GM23248 (cell line): ENCODE data around the gene FCN3. TPM values are rescaled to one million over a fixed set of nuclear protein-coding genes. Genes with fewer than 3 reads are reported as not detected.

ENCODE experiments used
- DNase-seq: peaks from one replicate; pipeline ENCODE4 v3.0.0-alpha.2; 2015
- H2AFZ ChIP-seq: fragments of 200-600 bp; sonication (generic); 2 replicates; pipeline ENCODE4 v1.6.1; 2016; ENCODE audit warnings: antibody characterized with exemption
- H3F3A ChIP-seq: fragments of 200-600 bp; sonication (generic); 2 replicates; pipeline ENCODE4 v1.6.1; 2016; ENCODE audit warnings: mild to moderate bottlenecking, antibody characterized with exemption, mixed run types; ENCODE audit not compliant: insufficient read depth
- H3K27ac ChIP-seq: fragments of 200-600 bp; sonication (generic); 2 replicates; pipeline ENCODE4 v1.5.1; 2016; ENCODE audit warnings: mild to moderate bottlenecking
- H3K27me3 ChIP-seq: fragments of 200-600 bp; sonication (generic); replicated peaks from 2 replicates; pipeline ENCODE4 v1.6.1; 2016; ENCODE audit warnings: mild to moderate bottlenecking; ENCODE audit not compliant: insufficient read depth
- H3K36me3 ChIP-seq: fragments of 200-600 bp; sonication (generic); 2 replicates; pipeline ENCODE4 v1.6.1; 2016; ENCODE audit warnings: low read depth, mild to moderate bottlenecking
- H3K4me1 ChIP-seq: fragments of 200-600 bp; sonication (generic); 2 replicates; pipeline ENCODE4 v1.6.1; 2016; ENCODE audit warnings: mild to moderate bottlenecking; ENCODE audit not compliant: insufficient read depth
- H3K4me2 ChIP-seq: fragments of 200-600 bp; sonication (generic); one replicate; pipeline ENCODE4 v1.6.1; 2016; ENCODE audit warnings: mild to moderate bottlenecking; ENCODE audit not compliant: unreplicated experiment
- H3K4me3 ChIP-seq: fragments of 200-600 bp; sonication (generic); 2 replicates; pipeline ENCODE4 v1.5.1; 2016; ENCODE audit warnings: mild to moderate bottlenecking
- H3K79me2 ChIP-seq: fragments of 200-600 bp; sonication (generic); 2 replicates; pipeline ENCODE4 v1.6.1; 2016; ENCODE audit warnings: mild to moderate bottlenecking; ENCODE audit not compliant: insufficient read depth
- H3K9ac ChIP-seq: fragments of 200-600 bp; sonication (generic); 2 replicates; pipeline ENCODE4 v1.6.1; 2016; ENCODE audit warnings: mild to moderate bottlenecking
- H3K9me2 ChIP-seq: fragments of 200-600 bp; sonication (generic); 2 replicates; pipeline ENCODE4 v1.6.1; 2016; ENCODE audit warnings: mixed run types, mild to moderate bottlenecking, moderate library complexity; ENCODE audit not compliant: insufficient read depth
- H3K9me3 ChIP-seq: fragments of 200-600 bp; sonication (generic); one replicate; pipeline ENCODE4 v1.6.1; 2017; ENCODE audit warnings: low read depth
- H4K20me1 ChIP-seq: fragments of 200-600 bp; sonication (generic); 2 replicates; pipeline ENCODE4 v1.6.0; 2016; ENCODE audit not compliant: insufficient read depth
- EZH2 ChIP-seq: fragments of 200-600 bp; sonication (generic); IDR thresholded peaks from 2 replicates; pipeline ENCODE4 v1.6.1; 2018; ENCODE audit warnings: antibody characterized with exemption, mild to moderate bottlenecking; ENCODE audit not compliant: insufficient read depth, poor library complexity, severe bottlenecking
- EZH2phosphoT487 ChIP-seq: fragments of 200-600 bp; sonication (generic); IDR thresholded peaks from 2 replicates; pipeline ENCODE4 v1.6.1; 2018; ENCODE audit warnings: antibody characterized with exemption, moderate library complexity, mild to moderate bottlenecking, low read depth; ENCODE audit not compliant: insufficient read depth
- WGBS, 2 experiments: methylation state at CpG; one replicate each; pipeline ENCODE4 v1.1.6; 2015 to 2017; ENCODE audit warnings: low lambda C conversion rate in 2 of 2, low coverage in 1 of 2; ENCODE audit errors: missing lambda C conversion rate in 2 of 2; 5-methylcytosine and 5-hydroxymethylcytosine counted together
- in situ Hi-C: fragments of 300-500 bp; cut with MboI; formaldehyde crosslinking; loops from 2 replicates; pipeline ENCODE4 v1.15.0; 2020
- polyA plus RNA-seq: library from polyadenylated mRNA; unstranded; fragments of >200 nt; fragmentation: Nextera tagmentation; extraction: Ambion mirVana; gene quantifications from 2 replicates; pipeline ENCODE4 v1.2.1, GENCODE V29; 2016
- total RNA-seq: library from RNA; depleted of rRNA; stranded (reverse); fragments of >200 nt; shearing (Covaris generic); gene quantifications from 2 replicates; pipeline ENCODE4 v1.2.3, GENCODE V29; 2014

The FCN3 gene
- total and polyA plus RNA-seq, 2 experiments from 2014 or later = not detected

- no peak for DNase-seq
- no peak overlapping the region for H3K27ac ChIP-seq
- H3K4me3 ChIP-seq = no peak overlapping the region
- H3K4me1 ChIP-seq = peaks cover 7% of the 10 kb centered on the region; the same call in 1 of the 2 replicates
- H3K36me3 ChIP-seq = peaks cover 5% of the 10 kb centered on the region; the same call in 1 of the 2 replicates
- no peak overlapping the region for H3K4me2 ChIP-seq
- in situ Hi-C loops = no loop called here
- TF ChIP-seq EZH2 = no peak
- no peak for TF ChIP-seq EZH2phosphoT487
- H3K9me3 ChIP-seq = no peaks in the 10 kb centered on the region
- no peaks in the 10 kb centered on the region for H3K27me3 ChIP-seq
- 89 to 95% methylated on average over 16 to 21 of the region's 21 CpGs for WGBS, 2 experiments
- H3F3A ChIP-seq = no peaks in the 10 kb centered on the region
- H2AFZ ChIP-seq = no peak overlapping the region
- peaks cover 15% of the 10 kb centered on the region for H3K79me2 ChIP-seq
- H4K20me1 ChIP-seq = no peaks in the 10 kb centered on the region
- H3K9ac ChIP-seq = no peak overlapping the region
- H3K9me2 ChIP-seq = no peaks in the 10 kb centered on the region
These were observed 13.6 kb downstream of the FCN3 start for GRCh38 chr1:27361044-27361402.

GRCh38 chr1:27360159-27361043 lies 14.2 kb downstream of the FCN3 start:
- Histone ChIP-seq H4K20me1 (no peaks in the 10 kb centered on the region), H3K27ac (no peak overlapping the region), H2AFZ (no peak overlapping the region), H3K36me3 (peaks cover 5% of the 10 kb centered on the region; the same call in 1 of the 2 replicates), H3K79me2 (peaks cover 15% of the 10 kb centered on the region), H3K9me2 (no peaks in the 10 kb centered on the region), H3K4me1 (peaks cover 7% of the 10 kb centered on the region; the same call in 1 of the 2 replicates), H3K4me3 (no peak overlapping the region), H3K9me3 (no peaks in the 10 kb centered on the region), H3K4me2 (no peak overlapping the region), H3K9ac (no peak overlapping the region), H3F3A (no peaks in the 10 kb centered on the region), H3K27me3 (no peaks in the 10 kb centered on the region)
- no peak for TF ChIP-seq EZH2phosphoT487
- no peak for TF ChIP-seq EZH2
- in situ Hi-C loops = no loop called here
- no peak for DNase-seq
- WGBS, 2 experiments = 79 to 94% methylated on average over 20 to 71 of the region's 71 CpGs

- in situ Hi-C loops = no loop called here
- no peak overlapping the region for H3K4me3 ChIP-seq
- no peaks in the 10 kb centered on the region for H4K20me1 ChIP-seq
- peaks cover 5% of the 10 kb centered on the region; the same call in 1 of the 2 replicates for H3K36me3 ChIP-seq
- no peak overlapping the region for H3K27ac ChIP-seq
- DNase-seq = no peak
- no peak for TF ChIP-seq EZH2
- no peak for TF ChIP-seq EZH2phosphoT487
- H2AFZ ChIP-seq = no peak overlapping the region
- no peaks in the 10 kb centered on the region for H3K27me3 ChIP-seq
- 83 to 84% methylated on average over 9 of the region's 9 CpGs for WGBS, 2 experiments
- no peaks in the 10 kb centered on the region for H3F3A ChIP-seq
- no peak overlapping the region for H3K9ac ChIP-seq
- H3K9me2 ChIP-seq = no peaks in the 10 kb centered on the region
- H3K9me3 ChIP-seq = no peaks in the 10 kb centered on the region
- no peak overlapping the region for H3K4me2 ChIP-seq
- peaks cover 3% of the 10 kb centered on the region; the same call in 1 of the 2 replicates for H3K4me1 ChIP-seq
- H3K79me2 ChIP-seq = peaks cover 11% of the 10 kb centered on the region
These were observed 14.8 kb downstream of the FCN3 start for GRCh38 chr1:27359822-27360158.

- Histone ChIP-seq H3K9ac (no peak overlapping the region), H3K27me3 (no peaks in the 10 kb centered on the region), H3K27ac (no peak overlapping the region), H3K9me2 (no peaks in the 10 kb centered on the region), H4K20me1 (no peaks in the 10 kb centered on the region), H3K79me2 (0 out of 2 replicates have a peak, but pooled peaks cover 3% of the 10 kb centered on the region), H3K4me3 (no peak overlapping the region), H3K4me1 (no peaks in the 10 kb centered on the region), H3K9me3 (no peaks in the 10 kb centered on the region), H3K36me3 (peaks cover 5% of the 10 kb centered on the region; the same call in 1 of the 2 replicates), H3K4me2 (no peak overlapping the region), H3F3A (no peaks in the 10 kb centered on the region), H2AFZ (no peak overlapping the region)
- 97 to 100% methylated on average over 5 of the region's 5 CpGs for WGBS, 2 experiments
- TF ChIP-seq EZH2phosphoT487 (no peak), EZH2 (no peak)
- no peak for DNase-seq
- in situ Hi-C loops = no loop called here
These were observed 15.7 kb downstream of the FCN3 start for GRCh38 chr1:27358928-27359313.
